Stimulated activated CD4-positive, alpha-beta T cell treated with anti-CD3 and anti-CD28 coated beads, TNF-alpha, amount 100 ng/mL, for 24 hours (primary cell): ENCODE measurements around the gene PLA1A.
"Not testable (repeated sequence)": the region's sequence is repeated elsewhere in the genome, so short reads cannot be mapped to it uniquely, and the experiment has no call there.

ENCODE experiments used
- DNase-seq, 3 experiments: peaks; one replicate each; pipeline ENCODE4 v3.0.0-alpha.2; 2020; ENCODE audit warnings: low read depth in 3 of 3

PLA1A gene

GRCh38 chr3:119662604-119663373 is 65.1 kb downstream of the PLA1A start:
- DNase-seq: no peak

- DNase-seq: no peak
Measured at GRCh38 chr3:119663885-119664284, 66.2 kb downstream of the PLA1A start.

GRCh38 chr3:119664370-119664769 is 66.7 kb downstream of the PLA1A start:
- no peak for DNase-seq

- DNase-seq: no peak
Measured at GRCh38 chr3:119664850-119665379, 67.2 kb downstream of the PLA1A start.

- DNase-seq: no peak
Measured at GRCh38 chr3:119665954-119666559, 68.4 kb downstream of the PLA1A start.

GRCh38 chr3:119669906-119670570 is 72.4 kb downstream of the PLA1A start:
- no peak for DNase-seq

GRCh38 chr3:119672776-119673175 is 75.1 kb downstream of the PLA1A start:
- no peak for DNase-seq

GRCh38 chr3:119673875-119674274 is 76.2 kb downstream of the PLA1A start:
- DNase-seq: no peak

GRCh38 chr3:119675188-119675874 is 77.6 kb downstream of the PLA1A start:
- no peak for DNase-seq

GRCh38 chr3:119676020-119676419 is 78.3 kb downstream of the PLA1A start:
- DNase-seq: no peak

- DNase-seq: peak; percentile 87 to 93 (median 91)
Measured at GRCh38 chr3:119676771-119677640, 79.3 kb downstream of the PLA1A start, which contains the start of gene COX17. Gene COX17 (minus strand): TSS chr3:119677406. CDS start chr3:119677310, 96 bp downstream.

GRCh38 chr3:119677641-119677934 is 79.9 kb downstream of the PLA1A start:
- DNase-seq: no peak

GRCh38 chr3:119678209-119678608 is 80.5 kb downstream of the PLA1A start:
- not testable (repeated sequence) for DNase-seq
